GM23248 (cell line): ENCODE measurements around the gene BACE1-AS.

ENCODE experiments used
- EZH2 ChIP-seq: fragments of 200-600 bp; sonication (generic); IDR thresholded peaks from 2 replicates; pipeline ENCODE4 v1.6.1; 2018; ENCODE audit warnings: antibody characterized with exemption, mild to moderate bottlenecking; ENCODE audit not compliant: insufficient read depth, poor library complexity, severe bottlenecking
- EZH2phosphoT487 ChIP-seq: fragments of 200-600 bp; sonication (generic); IDR thresholded peaks from 2 replicates; pipeline ENCODE4 v1.6.1; 2018; ENCODE audit warnings: antibody characterized with exemption, moderate library complexity, mild to moderate bottlenecking, low read depth; ENCODE audit not compliant: insufficient read depth

DNA sequence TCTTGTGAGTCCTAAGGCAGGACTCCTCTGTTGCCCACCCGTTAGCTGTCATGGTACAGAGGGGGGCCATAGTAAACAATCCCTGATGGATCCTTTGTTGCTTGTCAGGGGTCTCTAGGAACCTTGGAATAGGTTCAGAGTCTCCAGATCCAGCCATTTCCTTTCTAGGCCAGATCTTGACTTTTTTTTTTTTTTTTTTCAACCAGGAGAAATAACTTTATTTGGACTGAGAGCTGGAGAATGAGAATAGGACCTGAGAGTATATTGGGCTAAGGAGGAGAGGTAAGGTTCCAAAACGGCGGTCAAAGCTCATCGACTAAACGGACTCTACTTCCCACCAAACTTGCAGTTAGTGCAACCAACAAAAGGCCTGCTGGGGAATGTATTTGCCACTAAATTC lies 44.3 kb downstream of the BACE1-AS start:
- TF ChIP-seq EZH2phosphoT487: no peak
- no peak for TF ChIP-seq EZH2
